NAMALWA (cell line): ENCODE data around the gene PRSS3.
"Not testable (repeated sequence)": the region's sequence is repeated elsewhere in the genome, so short reads cannot be mapped to it uniquely, and the experiment has no call there.

Source experiments
- DNase-seq: peaks from one replicate; pipeline ENCODE4 v3.0.0-alpha.2; 2015; ENCODE audit warnings: low spot score

The PRSS3 gene

GRCh38 chr9:33818167-33818846, 22.9 kb downstream of the PRSS3 start:
- DNase-seq: peak; percentile 61

- DNase-seq: no peak
Observed at GRCh38 chr9:33818847-33819500, 23.6 kb downstream of the PRSS3 start.

GRCh38 chr9:33820231-33820745, 24.9 kb downstream of the PRSS3 start:
- no peak for DNase-seq

- no peak for DNase-seq
Observed at GRCh38 chr9:33823801-33824200, 28.4 kb downstream of the PRSS3 start.

DNA sequence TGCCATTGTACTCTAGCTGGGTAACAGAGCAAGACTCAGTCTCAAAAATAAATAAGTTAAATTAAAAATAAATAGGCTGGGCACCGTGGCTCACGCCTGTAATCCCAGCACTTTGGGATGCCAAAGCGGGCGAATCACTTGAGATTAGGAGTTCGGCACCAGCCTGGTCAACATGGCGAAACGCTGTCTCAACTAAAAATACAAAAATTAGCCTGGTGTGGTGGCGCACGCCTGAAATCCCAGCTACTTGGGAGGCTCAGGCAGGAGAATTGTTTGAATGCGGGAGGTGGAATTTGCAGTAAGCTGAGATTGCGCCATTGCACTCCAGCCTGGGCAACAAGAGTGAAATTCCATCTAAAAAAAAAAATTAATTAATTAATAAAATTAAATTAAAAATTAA, 31.9 kb downstream of the PRSS3 start:
- DNase-seq: not testable (repeated sequence)

- DNase-seq: not testable (repeated sequence)
Observed at GRCh38 chr9:33829641-33830230, 34.4 kb downstream of the PRSS3 start.

DNA sequence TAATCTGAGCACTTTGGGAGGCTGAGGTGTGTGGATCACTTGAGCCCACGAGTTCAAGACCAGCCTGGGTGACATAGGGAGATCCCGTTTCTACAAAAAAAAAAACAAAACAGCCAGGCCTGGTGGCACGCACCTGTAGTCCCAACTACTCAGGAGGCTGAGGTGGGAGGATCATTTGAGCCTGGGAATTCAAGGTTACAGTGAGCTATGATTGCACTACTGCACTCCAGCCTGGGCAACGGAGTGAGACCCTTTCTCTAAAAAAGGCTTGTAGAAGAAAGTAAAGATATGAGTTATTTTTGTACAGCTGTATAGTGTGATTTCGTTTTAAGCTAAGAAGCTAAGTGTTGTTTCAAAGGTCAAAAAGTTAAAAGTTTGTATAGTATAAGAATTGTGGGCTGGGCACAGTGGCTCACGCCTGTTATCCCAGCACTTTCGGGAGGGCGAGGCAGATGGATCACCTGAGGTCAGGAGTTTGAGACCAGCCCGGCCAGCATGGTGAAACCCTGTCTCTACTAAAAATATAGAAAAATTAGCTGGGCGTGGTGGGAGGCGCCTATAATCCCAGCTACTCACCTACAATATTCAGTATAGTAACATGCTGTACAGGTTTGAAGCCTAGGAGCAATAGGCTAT, 40.4 kb downstream of the PRSS3 start:
- DNase-seq: no peak

DNA sequence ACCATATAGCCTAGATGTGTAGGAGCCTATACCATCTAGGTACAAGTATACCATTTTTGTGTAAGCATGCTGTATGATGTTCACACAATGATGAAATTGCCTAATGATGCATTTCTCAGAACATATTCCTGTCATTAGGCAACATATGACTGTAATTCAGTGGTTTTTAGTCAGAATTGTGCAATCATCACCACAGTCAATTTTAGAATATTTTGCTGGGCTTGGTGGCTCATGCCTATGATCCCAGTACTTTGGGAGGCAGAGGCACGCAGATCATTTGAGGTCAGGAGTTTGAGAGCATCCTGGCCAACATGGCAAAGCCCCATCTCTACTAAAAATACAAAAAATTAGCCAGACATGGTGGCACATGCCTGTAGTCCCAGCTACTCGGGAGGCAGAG, 40.9 kb downstream of the PRSS3 start:
- DNase-seq: not testable (repeated sequence)

DNA sequence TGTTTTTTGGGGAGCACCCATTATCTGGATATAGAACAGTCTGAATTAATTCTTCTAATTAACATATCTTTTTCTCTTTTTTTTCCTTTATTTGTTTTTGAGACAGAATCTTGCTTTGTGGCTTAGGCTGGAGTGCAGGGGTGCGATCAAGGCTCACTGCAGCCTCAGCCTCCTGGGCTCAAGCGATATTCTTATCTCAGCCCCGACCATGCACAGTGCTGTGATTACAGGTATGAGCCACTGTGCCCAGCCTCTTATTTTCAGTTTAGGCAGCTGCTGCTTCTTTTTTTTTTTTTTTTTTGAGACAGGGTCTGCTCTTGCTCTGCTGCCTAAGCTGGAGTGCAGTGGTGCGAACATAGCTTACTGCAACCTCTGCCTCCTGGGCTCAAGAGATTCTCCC, 41.8 kb downstream of the PRSS3 start:
- DNase-seq: no peak

GRCh38 chr9:33840381-33840780, 45.0 kb downstream of the PRSS3 start:
- no peak for DNase-seq

DNA sequence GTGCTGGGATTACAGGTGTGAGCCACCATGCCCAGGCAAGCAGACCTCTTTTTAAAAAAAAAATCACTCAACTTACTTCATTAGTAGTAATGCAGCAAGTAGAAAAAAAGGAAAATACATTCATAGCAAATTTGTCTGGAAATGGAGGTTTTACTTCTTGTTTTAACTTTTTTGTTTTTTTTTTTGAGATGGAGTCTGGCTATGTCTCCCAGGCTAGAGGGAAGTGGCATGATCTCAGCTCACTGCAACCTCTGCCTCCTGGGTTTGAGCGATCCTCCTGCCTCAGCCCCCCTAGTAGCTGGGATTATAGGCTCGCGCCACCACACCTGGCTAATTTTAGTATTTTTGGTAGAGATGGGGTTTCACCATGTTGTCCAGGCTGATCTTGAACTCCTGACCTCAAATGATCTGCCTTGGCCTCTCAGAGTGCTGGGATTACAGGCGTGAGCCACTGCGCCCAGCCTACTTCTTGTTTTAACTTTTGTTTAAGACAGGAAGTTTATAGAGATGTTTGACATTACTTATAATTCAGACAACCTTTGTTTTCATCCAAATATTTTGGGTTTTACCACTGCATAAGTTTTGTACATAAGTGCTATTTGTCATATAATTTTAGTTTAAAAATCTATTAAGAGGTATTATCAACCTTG, 48.1 kb downstream of the PRSS3 start:
- no peak for DNase-seq

DNA sequence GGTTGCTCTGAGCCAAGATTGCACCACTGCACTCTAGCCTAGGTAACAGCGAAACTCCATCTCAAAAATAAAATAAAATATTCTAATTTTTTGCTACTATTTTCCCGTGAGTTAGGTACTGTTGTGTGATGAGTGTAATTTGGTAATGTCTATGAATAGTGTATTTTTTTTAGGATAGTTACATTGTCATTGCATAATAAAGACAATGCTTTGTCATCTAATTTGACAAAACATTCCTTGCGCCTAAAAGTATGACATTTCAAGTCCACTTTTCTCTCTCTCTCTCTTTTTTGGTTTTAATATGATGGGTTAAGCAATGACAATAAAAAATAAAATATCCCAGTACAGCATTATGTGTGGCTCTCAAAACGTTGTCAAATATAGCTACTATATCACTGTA, 50.9 kb downstream of the PRSS3 start:
- DNase-seq: no peak

DNA sequence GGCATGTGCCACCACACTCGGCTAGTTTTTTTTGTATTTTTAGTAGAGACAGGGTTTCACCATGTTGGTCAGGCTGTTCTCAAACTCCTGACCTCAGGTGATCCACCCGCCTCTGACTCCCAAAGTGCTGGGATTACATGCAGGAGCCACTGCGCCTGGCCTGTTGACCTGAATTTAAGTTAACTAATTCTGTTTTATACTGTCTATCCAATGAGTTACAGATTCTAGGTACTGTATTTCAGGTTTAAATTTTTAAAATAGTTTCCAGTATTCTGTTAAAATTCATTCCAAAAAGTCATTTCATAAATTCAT, 52.5 kb downstream of the PRSS3 start:
- not testable (repeated sequence) for DNase-seq
